Limb (tissue), 2 donors: ENCODE data around the gene WNT9B.

Source experiments
- DNase-seq, 2 donors: peaks; one replicate each; pipeline ENCODE4 v3.0.0-alpha.2; 2016; ENCODE audit errors: extremely low spot score in 2 of 2

Gene WNT9B

GRCh38 chr17:46879101-46879500 is 27.7 kb downstream of the WNT9B start:
- DNase-seq = no peak

- no peak for DNase-seq
These were observed 29.6 kb downstream of the WNT9B start for GRCh38 chr17:46881015-46881414.

GRCh38 chr17:46882666-46883065 is 31.3 kb downstream of the WNT9B start:
- DNase-seq = no peak

- DNase-seq = peak; percentile 5 to 53
These were observed 32.6 kb downstream of the WNT9B start for GRCh38 chr17:46883871-46884520.

- no peak for DNase-seq
These were observed 33.2 kb downstream of the WNT9B start for GRCh38 chr17:46884552-46884951.

- DNase-seq = no peak
These were observed 34.3 kb downstream of the WNT9B start for GRCh38 chr17:46885415-46886309.

GRCh38 chr17:46886310-46886663 is 34.9 kb downstream of the WNT9B start:
- no peak for DNase-seq

GRCh38 chr17:46887717-46888116 is 36.3 kb downstream of the WNT9B start:
- DNase-seq = no peak

- DNase-seq = no peak
These were observed 37.3 kb downstream of the WNT9B start for GRCh38 chr17:46888727-46889126.

GRCh38 chr17:46889519-46889918 is 38.1 kb downstream of the WNT9B start:
- DNase-seq = no peak

- DNase-seq = no peak
These were observed 38.7 kb downstream of the WNT9B start for GRCh38 chr17:46889992-46890564.

GRCh38 chr17:46890638-46891037 is 39.3 kb downstream of the WNT9B start:
- DNase-seq = no peak

GRCh38 chr17:46892192-46892703 is 40.9 kb downstream of the WNT9B start:
- DNase-seq = no peak

- no peak for DNase-seq
These were observed 42.6 kb downstream of the WNT9B start for GRCh38 chr17:46894024-46894423.

- no peak for DNase-seq
These were observed 43.2 kb downstream of the WNT9B start for GRCh38 chr17:46894476-46895151.

- DNase-seq = no peak
These were observed 43.8 kb downstream of the WNT9B start for GRCh38 chr17:46895171-46895570.

- DNase-seq = no peak
These were observed 45.6 kb downstream of the WNT9B start for GRCh38 chr17:46896991-46897390.

GRCh38 chr17:46898364-46898763 is 47.0 kb downstream of the WNT9B start:
- DNase-seq = no peak

- no peak for DNase-seq
These were observed 47.5 kb downstream of the WNT9B start for GRCh38 chr17:46898860-46899259.

GRCh38 chr17:46901291-46901690 is 49.9 kb downstream of the WNT9B start:
- no peak for DNase-seq

GRCh38 chr17:46903762-46904672 is 52.6 kb downstream of the WNT9B start:
- no peak for DNase-seq
